Epidermal melanocyte (primary cell): ENCODE results near the gene LPCAT1.

ENCODE experiments used
- DNase-seq: peaks from one replicate; pipeline ENCODE4 v3.0.0; 2011; ENCODE audit warnings: low spot score; ENCODE audit not compliant: insufficient read length

Gene LPCAT1

GRCh38 chr5:1445313-1445688 lies 78.5 kb downstream of the LPCAT1 start, which contains the start of gene SLC6A3:
Gene SLC6A3 (minus strand): TSS chr5:1445440. CDS start chr5:1443197, 2,243 bp downstream.
- no peak for DNase-seq

- DNase-seq = no peak
These were observed 79.2 kb downstream of the LPCAT1 start for GRCh38 chr5:1444361-1445189.

- no peak for DNase-seq
These were observed 79.8 kb downstream of the LPCAT1 start for GRCh38 chr5:1443991-1444360.

GRCh38 chr5:1443171-1443570 lies 80.6 kb downstream of the LPCAT1 start:
- DNase-seq = no peak

GRCh38 chr5:1442222-1443145 lies 81.3 kb downstream of the LPCAT1 start:
- DNase-seq = no peak

GRCh38 chr5:1441166-1441865 lies 82.4 kb downstream of the LPCAT1 start:
- DNase-seq = no peak

- DNase-seq = no peak
These were observed 83.7 kb downstream of the LPCAT1 start for GRCh38 chr5:1440098-1440493.

- no peak for DNase-seq
These were observed 84.2 kb downstream of the LPCAT1 start for GRCh38 chr5:1439388-1440097.

- DNase-seq = no peak
These were observed 84.9 kb downstream of the LPCAT1 start for GRCh38 chr5:1438871-1439270.

- no peak for DNase-seq
These were observed 85.7 kb downstream of the LPCAT1 start for GRCh38 chr5:1437876-1438559.

GRCh38 chr5:1437226-1437829 lies 86.4 kb downstream of the LPCAT1 start:
- DNase-seq = no peak

- DNase-seq = no peak
These were observed 87.1 kb downstream of the LPCAT1 start for GRCh38 chr5:1436681-1437080.

- DNase-seq = no peak
These were observed 87.7 kb downstream of the LPCAT1 start for GRCh38 chr5:1436036-1436435.

- no peak for DNase-seq
These were observed 88.4 kb downstream of the LPCAT1 start for GRCh38 chr5:1435369-1435768.

GRCh38 chr5:1432296-1432695 lies 91.5 kb downstream of the LPCAT1 start:
- no peak for DNase-seq

- DNase-seq = no peak
These were observed 91.9 kb downstream of the LPCAT1 start for GRCh38 chr5:1431896-1432295.

GRCh38 chr5:1431021-1431811 lies 92.5 kb downstream of the LPCAT1 start:
- DNase-seq = no peak

- no peak for DNase-seq
These were observed 93.5 kb downstream of the LPCAT1 start for GRCh38 chr5:1430121-1430795.

- DNase-seq = no peak
These were observed 94.3 kb downstream of the LPCAT1 start for GRCh38 chr5:1429496-1429895.
